Stimulated activated CD4-positive, alpha-beta T cell treated with anti-CD3 and anti-CD28 coated beads, Interleukin-12 subunit alpha, Interleukin-12 subunit beta, amount 100 ng/mL, for 24 hours (primary cell): Measurements from ENCODE around the gene FBF1.
"Not testable (repeated sequence)": the region's sequence is repeated elsewhere in the genome, so short reads cannot be mapped to it uniquely, and the experiment has no call there.

ENCODE experiments used
- DNase-seq, 2 experiments: peaks; one replicate each; pipeline ENCODE4 v3.0.0-alpha.2; 2020; ENCODE audit warnings: low read depth in 2 of 2

The FBF1 gene

DNA sequence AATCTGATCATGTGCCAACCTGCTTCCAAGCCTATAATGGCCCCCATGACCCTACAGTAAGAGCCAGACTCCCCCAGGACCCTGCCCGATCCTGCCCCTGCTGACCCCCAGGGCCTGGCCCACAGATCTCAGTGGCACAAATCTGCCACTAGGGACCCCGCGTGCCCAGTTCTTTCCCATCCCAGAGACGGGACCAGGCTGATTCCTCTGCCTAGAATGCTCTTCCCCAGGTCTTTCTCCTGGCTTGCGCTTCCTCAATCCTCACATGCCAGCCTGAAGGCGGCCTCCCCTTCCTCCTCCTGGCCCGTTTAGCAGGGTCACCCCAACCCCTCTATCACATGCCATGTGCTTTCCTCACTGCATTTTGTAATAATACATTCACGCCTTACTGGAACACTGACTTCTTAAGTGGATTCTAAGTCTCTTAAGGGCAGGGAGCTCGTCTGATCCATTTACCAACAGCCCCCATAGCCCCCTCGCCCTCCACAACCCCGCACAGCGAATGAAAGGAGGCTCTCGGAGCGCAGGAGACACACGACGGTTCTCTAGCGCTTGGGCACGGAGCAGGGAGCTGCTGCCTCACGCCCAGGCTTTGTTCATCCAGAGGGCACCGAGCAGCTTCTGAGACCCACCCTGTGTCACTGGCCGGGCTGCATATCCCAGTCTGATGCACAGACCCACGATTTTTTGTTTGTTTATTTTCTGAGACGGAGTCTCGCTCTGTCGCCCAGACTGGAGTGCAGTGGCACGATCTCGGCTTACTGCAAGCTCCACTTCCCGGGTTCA, 45.3 kb downstream of the FBF1 start:
- no peak for DNase-seq

DNA sequence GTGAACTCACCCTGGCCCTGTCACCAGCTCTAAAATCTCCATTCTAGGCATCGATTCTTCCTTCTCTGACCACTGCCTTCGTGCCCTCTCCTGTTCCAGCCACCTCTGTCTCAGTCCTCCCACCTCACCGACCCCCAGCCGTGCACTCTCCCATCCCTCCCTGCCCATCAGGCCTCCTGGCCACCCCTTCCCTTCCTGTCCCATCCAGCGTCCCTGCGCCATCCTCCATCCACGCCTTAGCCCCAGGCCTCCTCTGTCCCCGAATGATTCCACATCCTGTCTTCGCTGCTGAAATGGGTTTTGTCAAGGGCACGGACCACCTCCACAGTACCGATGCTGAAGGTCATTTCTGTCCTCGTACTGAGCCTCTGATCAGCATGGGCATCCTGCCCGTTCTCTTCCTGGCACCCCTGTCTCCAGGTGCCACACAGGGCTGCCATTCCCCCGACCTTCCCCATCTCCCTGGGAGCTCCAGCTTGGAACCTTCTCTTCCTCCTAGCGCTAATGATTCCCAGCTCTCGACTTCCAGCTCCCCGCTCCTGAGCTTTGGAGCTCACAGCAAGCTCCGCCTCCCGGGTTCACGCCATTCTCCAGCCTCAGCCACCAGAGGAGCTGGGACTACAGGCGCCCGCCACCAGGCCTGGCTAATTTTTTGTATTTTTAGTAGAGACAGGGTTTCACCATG, 46.7 kb downstream of the FBF1 start:
- DNase-seq: no peak

DNA sequence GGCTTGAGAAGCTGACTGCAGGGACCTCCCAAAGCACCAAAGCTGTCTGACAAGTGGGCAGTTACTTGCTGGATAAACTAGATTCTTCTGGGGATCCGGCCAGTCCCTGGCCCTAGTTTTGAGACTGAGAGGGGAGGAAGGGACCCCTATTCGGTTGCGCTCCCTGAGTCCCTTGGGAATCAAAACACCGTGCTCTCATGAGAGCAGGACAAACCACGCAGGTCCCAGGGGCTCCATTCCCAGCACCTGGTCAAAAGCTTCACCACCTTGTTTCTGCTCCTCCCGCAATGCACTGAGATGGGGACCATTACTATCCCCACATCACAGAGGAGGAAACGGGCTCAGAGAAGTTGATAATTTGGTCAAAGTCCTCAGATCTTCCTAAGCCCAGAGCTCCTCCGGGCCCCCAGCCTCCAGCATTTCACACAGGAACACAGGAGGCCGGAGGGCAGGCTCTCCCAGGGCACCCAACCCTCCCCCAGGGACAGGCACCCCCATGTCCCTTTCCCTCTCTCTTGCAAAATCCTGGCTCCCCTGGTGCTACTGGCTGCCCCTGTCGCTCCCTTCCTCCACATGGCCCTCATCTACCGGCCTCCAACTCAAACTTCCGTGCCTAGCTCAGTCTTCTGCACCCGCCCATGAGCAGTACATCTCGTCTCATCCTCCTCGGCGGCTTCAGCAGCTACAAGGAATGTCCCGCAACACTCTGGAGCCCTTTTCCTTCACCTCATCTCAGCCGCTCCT, 47.4 kb downstream of the FBF1 start:
- no peak for DNase-seq

DNA sequence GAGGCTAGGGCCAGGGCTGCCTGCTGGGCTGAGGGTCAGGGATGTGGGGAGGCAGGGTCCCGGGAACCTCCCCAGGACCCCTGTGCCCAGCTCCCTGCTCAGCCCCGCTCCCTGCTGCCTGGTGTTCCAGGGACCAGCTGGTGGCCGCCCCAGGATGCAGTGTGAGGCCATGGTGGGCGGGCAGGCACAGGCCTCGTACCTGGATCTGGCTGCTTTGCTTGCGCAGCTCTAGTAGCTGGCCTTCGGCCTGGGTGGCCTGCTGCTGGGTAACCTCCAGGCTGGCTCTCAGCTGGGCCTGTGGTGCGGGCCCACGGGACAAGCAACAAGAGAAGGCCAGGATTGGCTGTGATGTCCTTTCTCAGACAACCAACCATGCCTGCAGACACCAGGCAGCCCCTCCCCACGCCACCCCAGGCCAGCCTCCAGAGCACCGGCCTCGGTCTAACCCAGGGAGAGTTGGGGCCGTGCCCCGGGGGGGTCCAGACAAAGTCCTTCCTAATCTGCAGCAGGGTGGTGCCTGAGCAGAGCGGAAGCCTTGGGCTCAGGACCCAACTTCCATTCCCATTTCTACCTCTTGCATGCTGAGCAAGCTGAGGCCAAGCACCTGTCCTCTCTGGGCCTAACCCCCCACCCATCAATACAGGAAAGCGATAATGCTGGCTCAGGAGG, 48.2 kb downstream of the FBF1 start:
- DNase-seq: no peak

DNA sequence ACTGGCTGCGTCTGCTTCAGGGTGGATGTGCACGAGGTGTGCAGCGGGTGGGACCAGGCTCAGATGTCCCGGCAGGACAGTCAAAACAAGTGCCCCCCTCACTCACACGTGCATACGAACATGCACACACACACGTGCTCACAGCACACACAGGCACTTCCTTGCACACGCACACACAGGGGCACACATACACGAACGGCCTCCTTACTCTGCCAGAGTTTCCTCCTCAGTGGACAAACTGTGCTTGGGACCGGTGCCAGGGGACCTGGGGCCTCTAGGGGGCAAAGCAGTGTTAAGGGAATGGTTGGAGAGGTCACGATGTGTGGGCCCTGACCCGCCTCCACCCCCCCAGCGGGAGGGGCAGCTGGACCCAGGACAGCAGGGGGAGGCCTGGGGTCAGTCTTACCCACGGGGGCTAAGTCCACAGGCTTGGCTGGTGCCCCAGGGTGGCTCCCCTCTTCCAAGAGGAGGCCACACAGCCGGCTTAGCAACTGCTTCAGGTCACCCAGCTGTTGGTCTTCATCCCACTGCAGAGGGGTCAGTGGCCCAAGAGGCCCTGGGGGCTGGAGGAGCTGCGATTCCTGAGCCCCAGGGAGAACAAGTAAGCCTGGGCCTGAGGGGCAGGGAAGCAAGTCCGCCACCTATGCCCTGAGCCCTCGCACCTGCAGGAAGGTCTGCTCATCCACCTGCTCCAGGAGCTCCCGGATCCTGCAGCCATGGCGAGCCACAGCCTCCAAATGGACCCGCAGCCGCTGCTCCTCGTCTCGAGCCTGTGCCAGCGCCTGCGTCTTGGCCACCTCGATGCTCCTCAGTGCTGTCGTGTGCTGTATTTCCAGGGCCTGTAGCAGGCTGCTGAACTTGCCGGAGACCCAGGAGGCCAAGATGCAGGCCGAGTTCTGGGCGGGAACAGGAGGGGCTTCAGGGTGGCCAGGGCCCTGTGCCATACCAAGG, 49.0 kb downstream of the FBF1 start:
- DNase-seq: no peak

DNA sequence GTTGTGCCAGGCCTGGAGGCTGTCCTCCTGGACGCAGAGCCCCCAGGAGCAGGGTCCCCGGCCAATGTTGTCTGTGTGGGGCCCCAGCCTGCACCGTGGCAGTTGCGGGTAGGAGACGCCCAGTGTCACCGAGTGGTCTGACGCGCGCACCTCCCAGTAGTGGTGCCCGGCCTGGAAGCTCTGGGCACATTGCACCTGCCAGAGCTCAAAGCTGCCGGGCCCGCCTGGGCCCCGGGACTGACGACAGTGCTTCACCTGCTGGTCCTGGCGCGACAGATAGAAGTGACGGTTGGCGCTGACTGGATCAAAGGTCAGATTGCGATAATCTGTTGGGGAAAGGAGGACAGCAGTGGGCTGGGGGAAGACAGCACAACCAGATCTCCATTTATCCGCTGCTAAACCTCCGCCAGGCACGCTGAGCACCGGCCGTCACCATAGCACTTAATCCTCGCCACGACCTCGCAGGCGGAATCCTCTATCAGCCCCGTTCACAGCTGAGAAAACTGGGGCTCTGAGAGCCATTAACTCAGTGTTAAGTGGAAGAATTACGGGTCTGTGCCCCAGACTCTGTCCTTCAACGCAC, 49.7 kb downstream of the FBF1 start:
- no peak for DNase-seq

DNA sequence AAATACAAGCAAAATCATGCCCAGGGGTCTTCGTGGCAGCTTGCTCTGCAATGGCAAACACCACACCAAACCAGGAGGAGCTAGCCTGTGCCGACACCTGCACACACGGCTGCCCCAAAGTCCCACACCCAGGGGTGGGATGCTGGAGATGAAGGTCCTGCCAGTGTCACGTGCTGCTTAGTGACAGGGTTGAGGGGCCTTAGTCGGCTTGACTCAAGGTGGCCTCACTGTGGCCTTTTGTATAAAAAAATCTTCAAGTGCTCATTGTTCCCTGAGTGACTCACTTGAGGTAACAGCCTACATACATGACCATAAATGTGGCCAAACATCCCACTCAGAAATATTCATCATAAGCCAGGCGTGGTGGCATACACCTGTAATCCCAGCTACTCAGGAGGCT, 51.4 kb downstream of the FBF1 start:
- DNase-seq: no peak

DNA sequence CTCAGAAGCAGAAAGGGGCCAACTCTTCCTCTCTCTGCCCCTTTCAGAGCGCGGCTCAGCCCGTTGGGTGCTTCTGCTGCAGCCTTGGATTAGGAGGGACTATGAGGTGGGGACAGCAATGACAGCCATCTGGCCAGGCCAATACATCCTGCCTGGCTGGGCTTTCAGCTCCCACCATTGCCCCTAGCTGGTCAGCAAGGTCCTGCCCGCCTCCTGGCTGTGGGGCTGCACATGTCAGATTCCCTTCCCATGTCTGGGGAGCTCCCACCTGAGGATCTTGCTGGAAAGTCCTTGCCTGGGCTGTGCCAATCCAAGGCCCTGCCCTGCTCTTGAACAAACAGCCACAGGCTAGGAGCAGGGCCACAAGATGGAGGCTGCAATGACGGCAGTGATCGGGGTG, 52.4 kb downstream of the FBF1 start:
- no peak for DNase-seq

DNA sequence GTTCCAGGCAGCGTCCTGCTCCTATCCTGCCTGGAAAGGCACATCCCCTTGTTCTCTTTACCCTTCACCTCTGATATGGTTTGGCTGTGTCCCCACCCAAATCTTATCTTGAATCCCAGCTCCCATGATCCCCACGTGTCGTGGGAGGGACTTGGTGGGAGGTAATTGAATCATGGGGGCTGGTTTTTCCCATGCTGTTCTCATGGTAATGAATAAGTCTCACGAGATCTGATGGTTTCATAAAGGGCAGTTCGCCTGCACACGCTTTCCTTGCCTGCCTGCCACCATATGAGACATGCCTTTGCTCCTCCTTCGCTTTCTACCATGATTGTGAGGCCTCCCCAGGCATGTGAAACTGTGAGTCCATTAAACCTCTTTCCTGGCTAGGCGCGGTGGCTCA, 55.0 kb downstream of the FBF1 start:
- not testable (repeated sequence) for DNase-seq

DNA sequence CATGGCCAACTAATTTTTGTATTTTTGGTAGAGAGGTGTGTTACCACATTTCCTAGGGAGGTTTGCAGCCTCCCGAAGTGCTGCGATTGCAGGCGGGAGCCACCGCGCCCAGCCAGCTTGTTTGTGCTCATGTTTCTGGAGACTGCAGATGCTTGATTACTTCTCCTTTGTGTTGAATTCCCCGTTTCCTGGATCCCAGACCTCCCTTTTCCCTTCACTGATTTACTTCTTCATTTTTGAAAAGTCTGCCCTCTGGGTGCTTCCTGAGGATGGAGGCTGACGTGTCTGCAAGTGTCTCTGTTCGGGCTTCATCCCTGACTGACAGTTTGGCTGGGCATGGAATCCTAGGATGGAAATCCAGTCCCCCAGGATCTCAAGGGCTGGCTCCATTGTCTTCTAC, 55.4 kb downstream of the FBF1 start:
- no peak for DNase-seq

DNA sequence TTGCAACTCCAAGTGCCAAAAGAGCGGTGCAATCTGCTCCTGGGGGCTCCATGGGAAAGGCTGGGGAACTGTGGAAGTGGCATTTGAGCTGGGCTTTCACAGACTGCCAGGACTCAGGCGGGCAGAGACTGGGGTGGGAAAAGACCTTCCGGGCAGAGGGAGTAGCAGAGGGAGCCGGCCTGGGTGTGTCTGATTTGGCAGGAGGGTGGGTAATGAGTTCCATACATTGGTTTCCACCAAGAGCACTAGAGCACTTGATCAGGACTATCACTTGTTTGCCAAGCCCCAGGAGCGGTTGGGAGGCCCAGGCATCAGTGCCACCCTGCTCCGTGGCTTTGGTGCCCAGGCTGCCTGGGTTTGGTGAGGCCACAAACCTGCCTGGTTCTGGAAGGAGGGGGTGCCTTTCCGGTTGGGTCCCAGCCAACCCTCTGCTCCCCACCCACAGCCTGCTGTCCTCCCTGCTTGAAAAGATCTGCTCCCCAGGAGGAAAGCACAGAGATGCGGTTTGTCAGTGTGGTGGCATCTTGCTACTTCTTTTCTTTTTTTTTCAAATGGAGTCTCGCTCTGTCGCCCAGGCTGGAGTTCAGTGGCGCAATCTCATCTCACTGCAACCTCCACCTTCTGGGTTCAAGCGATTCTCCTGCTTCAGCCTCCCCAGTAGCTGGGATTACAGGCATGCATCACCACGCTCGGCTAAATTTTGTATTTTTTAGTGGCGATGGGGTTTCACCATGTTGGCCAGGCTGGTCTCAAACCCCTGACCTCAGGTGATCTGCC, 59.0 kb downstream of the FBF1 start:
- no peak for DNase-seq

DNA sequence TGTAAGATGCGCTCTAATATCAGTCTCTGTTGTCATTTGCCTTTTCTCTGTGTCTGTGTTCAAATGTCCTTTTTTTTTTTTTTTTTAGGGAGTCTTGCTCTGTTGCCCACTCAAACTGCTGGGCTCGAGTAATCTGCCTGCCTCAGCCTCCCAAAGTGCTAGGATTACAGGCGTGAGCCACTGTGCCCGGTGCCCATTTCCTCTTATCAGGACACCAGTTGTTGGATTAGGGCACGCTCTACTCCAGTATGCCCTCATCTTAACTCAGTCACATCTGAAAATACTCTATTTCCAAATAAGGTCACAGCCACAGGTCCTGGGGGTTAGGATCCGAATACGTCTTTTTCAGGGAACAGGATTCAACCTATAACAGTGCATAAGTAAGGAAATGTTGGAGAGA, 60.6 kb downstream of the FBF1 start:
- DNase-seq: no peak

DNA sequence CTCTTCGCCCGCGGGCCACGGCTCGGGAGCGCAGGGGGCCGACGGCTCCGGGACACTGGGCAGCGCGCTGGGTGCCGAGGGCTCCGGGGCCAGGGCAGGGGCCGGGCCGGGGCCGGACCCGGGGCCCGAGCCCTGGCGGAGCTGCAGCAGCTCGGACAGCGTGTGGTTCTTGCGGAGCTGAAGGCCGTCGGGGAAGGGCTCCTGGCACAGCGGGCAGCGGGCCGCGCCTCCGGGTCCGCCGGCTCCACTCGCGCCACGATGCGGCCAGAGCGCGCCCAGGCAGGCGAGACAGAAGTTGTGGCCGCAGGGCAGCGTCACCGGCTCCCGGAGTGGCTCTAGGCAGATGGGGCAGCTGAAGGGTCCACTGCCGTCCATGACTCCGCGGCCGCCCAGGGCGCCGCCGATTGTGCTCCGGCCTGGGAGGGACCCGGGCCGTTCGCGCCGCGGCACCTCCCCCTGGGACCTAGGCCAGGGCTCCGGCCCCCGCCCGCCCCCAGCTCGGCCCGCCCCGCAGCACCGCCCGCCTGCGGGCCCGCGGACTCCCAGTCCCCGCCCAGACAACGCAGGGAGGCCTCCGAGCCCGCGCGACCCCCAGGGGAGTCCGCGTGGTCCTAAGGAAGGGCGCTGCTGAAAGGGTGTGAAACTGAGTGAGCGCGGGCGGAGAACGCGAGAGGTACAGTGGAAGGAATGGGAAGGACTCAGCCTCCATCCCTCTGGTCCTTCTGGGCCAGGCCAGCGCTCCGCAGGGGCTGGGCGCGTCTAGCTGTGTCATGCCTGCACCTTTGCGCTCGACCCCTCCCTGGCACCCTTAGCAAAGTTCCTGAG, 62.5 kb downstream of the FBF1 start, which contains the start of gene TRIM47:
Gene TRIM47 (minus strand): TSS at position 408 of the 825 bp plus-strand sequence. CDS start 33 bp downstream, at position 375.
- no peak for DNase-seq

DNA sequence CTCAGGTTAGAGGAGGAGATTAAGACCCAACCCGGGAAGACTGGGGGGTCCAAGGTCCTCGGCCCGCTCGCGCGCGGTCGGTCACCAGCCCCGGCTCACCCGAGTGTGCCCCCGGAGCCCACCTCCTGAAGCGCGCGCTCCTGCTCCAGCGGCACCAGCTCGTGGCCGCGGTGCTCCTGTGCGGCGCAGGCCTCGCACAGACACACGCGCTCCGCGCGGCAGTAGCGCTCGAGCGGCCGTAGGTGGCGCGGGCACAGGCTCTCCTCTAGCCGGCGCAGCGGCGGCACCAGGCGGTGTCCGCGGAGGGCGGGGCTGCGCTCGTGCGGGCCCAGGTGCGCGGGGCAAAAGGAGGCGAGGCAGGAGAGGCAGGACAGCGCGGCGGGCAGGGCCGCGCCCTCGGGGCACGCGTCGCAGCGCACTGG, 63.1 kb downstream of the FBF1 start:
- DNase-seq: peak in 1 of 2 experiments; percentile 58

DNA sequence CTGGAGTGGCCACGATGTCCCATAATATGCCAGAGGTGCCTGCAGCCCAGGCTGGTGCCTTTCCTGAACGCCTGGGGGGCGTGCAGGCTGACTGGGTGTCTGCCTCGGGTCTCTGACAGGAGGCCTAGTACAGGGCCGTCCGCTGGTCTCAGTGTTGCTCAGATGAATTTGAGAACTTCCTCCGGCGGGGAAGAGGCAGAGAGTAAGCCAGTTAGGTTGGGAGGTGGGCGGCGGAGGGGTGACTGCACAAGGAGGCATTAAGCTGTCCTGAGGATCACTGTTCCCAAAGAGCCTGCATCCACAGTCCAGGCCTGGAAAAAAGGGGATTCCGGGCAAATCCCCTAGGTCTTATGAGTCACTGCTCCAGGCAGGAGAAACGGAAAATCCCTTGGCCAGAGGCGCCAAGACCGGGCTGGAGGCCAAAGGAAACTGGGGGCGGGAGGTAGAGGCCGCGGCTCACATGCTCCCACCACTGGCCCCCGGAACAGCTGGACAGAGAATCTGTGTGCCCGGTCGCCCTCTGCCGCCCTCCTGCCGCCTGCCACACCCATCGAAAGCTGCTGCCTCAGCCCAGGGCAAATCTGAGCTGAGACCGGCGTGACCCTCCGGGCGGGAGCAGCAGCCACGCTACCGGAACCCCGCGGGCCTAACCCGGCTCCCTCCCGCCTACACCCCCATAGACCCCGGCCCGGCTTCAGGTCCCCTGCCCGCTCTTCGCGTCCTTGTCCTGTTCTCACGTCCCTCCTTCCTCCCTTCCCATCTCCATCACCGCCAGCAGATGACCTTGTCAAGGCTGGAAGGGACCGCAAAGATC, 63.7 kb downstream of the FBF1 start:
- DNase-seq: peak in 1 of 2 experiments; percentile 47

DNA sequence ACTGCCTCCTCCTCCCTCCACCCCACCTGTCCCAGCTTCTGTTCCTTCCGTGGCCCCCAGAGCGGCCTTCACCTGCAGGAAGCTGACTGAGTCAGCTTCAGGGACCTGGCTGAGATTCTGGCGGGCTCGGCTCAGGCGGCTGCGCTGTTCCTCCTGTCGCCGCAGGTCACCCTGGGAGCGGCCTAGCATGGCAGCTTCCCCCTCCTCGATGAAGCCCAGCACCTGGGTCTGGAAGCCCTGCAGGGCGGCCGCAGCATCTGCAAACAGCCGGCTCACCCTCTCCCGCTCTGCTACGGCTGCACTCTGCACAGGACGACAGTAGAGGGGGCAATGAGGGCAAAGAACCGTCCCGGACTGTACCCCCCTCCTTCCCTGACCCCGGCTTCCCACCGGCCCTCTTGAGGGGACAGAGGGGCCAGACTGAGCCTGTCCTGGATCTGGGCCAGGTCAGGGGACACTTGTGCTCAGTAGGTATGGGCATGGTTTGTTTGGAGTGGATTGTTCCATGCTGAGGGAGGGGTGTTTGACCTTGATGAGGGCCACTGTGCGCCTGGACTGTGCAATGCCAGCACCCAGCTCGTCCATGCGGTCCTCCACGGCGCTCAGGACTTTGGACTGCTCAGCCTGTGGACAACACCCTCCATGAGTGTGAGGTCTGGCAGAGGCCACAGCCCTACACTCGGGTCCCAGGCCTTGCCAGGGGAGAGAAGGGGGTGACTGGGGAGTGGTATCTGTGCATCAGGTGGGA, 64.5 kb downstream of the FBF1 start:
- DNase-seq: peak; percentile 51 to 55

DNA sequence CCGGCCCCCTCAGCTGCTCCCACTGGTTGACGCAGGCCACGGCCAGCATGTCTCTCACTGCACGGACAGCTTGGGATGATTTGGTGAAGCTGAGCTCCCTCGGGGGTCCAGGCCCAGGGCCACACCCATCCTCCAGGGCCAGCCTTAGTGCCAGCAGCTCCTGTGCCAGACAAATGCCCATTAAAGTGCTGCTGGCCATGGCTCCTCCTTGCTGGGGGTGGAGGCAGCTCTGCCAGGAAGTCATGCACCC, 65.0 kb downstream of the FBF1 start:
- no peak for DNase-seq
